ENCODE results near the gene ADAMTS10. TPM values are rescaled to one million over a fixed set of nuclear protein-coding genes. Genes with fewer than 3 reads are reported as not detected.

ADAMTS10 gene
- total and polyA plus RNA-seq, 2 of the 13 experiments (the other 11 are each of a cell fraction or from before 2014, with no cell fraction given), result 0.49 to 1.7 TPM

- TF ChIP-seq ZNF142 (CRISPR knock-in tag; IDR thresholded peaks at IDR 0.05) (0 out of 2 replicates have a peak, but pooled peaks have one; percentile 31), PHB2 (IDR thresholded peaks at IDR 0.05; ENCODE audit: partially characterized antibody) (no peak), NFATC3 (CRISPR knock-in tag; IDR thresholded peaks at IDR 0.05) (no peak), ZNF713 (CRISPR knock-in tag; IDR thresholded peaks at IDR 0.05) (no peak), SAP130 (CRISPR knock-in tag; IDR thresholded peaks at IDR 0.05; ENCODE audit: low read depth) (peak; percentile 10; the same call in 1 of the 2 replicates), ETV6 (CRISPR knock-in tag; conservative IDR thresholded peaks at IDR 0.05) (no peak), RFXANK (CRISPR knock-in tag; IDR thresholded peaks at IDR 0.05) (no peak), ZBTB38 (CRISPR knock-in tag; IDR thresholded peaks at IDR 0.05) (no peak), ZNF296 (CRISPR knock-in tag; conservative IDR thresholded peaks at IDR 0.05) (no peak), ISX (CRISPR knock-in tag; conservative IDR thresholded peaks at IDR 0.05) (no peak), ZNF18 (CRISPR knock-in tag; IDR thresholded peaks at IDR 0.05; ENCODE audit: insufficient replicate concordance) (no peak), ZNF879 (CRISPR knock-in tag; IDR thresholded peaks at IDR 0.05) (no peak), KDM2A (CRISPR knock-in tag; IDR thresholded peaks at IDR 0.05; ENCODE audit: borderline replicate concordance, low read depth) (peak; percentile 31; the same call in 1 of the 2 replicates), PCBP2 (optimal IDR thresholded peaks at IDR 0.05; ENCODE audit: low read depth, low read length, poor library complexity, severe bottlenecking) (no peak), MIER3 (CRISPR knock-in tag; IDR thresholded peaks at IDR 0.05; ENCODE audit: borderline replicate concordance) (no peak), ZNF549 (CRISPR knock-in tag; IDR thresholded peaks at IDR 0.05) (no peak), ZNF124 (CRISPR knock-in tag; IDR thresholded peaks at IDR 0.05) (no peak), BRCA1 (CRISPR knock-in tag; IDR thresholded peaks at IDR 0.05) (no peak), ZNF878 (CRISPR knock-in tag; IDR thresholded peaks at IDR 0.05) (no peak), EED (CRISPR knock-in tag; IDR thresholded peaks at IDR 0.05) (no peak), FOXK1 (CRISPR knock-in tag; IDR thresholded peaks at IDR 0.05; ENCODE audit: borderline replicate concordance, low read depth) (no peak), FOXA1 (IDR thresholded peaks at IDR 0.05) (peak; percentile 21; the same call in 1 of the 2 replicates), FOXA1 (CRISPR knock-in tag; IDR thresholded peaks at IDR 0.05) (no peak), HMGA1 (CRISPR knock-in tag; conservative IDR thresholded peaks at IDR 0.05) (no peak)
- TF ChIP-seq, protein P1, sequence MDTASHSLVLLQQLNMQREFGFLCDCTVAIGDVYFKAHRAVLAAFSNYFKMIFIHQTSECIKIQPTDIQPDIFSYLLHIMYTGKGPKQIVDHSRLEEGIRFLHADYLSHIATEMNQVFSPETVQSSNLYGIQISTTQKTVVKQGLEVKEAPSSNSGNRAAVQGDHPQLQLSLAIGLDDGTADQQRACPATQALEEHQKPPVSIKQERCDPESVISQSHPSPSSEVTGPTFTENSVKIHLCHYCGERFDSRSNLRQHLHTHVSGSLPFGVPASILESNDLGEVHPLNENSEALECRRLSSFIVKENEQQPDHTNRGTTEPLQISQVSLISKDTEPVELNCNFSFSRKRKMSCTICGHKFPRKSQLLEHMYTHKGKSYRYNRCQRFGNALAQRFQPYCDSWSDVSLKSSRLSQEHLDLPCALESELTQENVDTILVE (CRISPR knock-in tag; IDR thresholded peaks at IDR 0.05), result no peak
Observed at GRCh38 chr19:8609279-8610040, 1.1 kb downstream of the ADAMTS10 start (continued).

Data from HepG2 (cell line).